VCaP (cell line): Measurements from ENCODE around the gene WWOX.

Experiments
- H3K27ac ChIP-seq: fragments of 450-650 bp; 2 replicates; pipeline ENCODE4 v1.5.1; 2017
- CTCF ChIP-seq: fragments of 450-650 bp; conservative IDR thresholded peaks from 2 replicates; pipeline ENCODE4 v1.5.1; 2017; ENCODE audit warnings: mild to moderate bottlenecking, moderate library complexity

WWOX gene

GRCh38 chr16:78487471-78487870, 388.0 kb downstream of the WWOX start:
- TF ChIP-seq CTCF, result no peak
- H3K27ac ChIP-seq, result no peak overlapping the region

- no peak for TF ChIP-seq CTCF
- H3K27ac ChIP-seq, result no peak overlapping the region
Measured at GRCh38 chr16:78489072-78489471, 389.6 kb downstream of the WWOX start.

GRCh38 chr16:78489631-78490030, 390.2 kb downstream of the WWOX start:
- no peak for TF ChIP-seq CTCF
- H3K27ac ChIP-seq, result no peak overlapping the region

GRCh38 chr16:78490431-78490830, 391.0 kb downstream of the WWOX start:
- H3K27ac ChIP-seq, result no peak overlapping the region
- no peak for TF ChIP-seq CTCF

- TF ChIP-seq CTCF, result no peak
- H3K27ac ChIP-seq, result no peak overlapping the region
Measured at GRCh38 chr16:78490847-78491246, 391.4 kb downstream of the WWOX start.

GRCh38 chr16:78493573-78493972, 394.1 kb downstream of the WWOX start:
- H3K27ac ChIP-seq, result no peak overlapping the region
- TF ChIP-seq CTCF, result no peak

GRCh38 chr16:78494105-78494504, 394.7 kb downstream of the WWOX start:
- no peak for TF ChIP-seq CTCF
- no peak overlapping the region for H3K27ac ChIP-seq

GRCh38 chr16:78494674-78495073, 395.2 kb downstream of the WWOX start:
- H3K27ac ChIP-seq, result no peak overlapping the region
- TF ChIP-seq CTCF, result no peak
